Ovary (tissue), 3 donors: ENCODE results near the gene SH3PXD2A.

ENCODE experiments used
- EP300 ChIP-seq: sonication (generic); formaldehyde crosslinking; IDR thresholded peaks from one replicate; pipeline ENCODE4 v1.6.1; 2017; ENCODE audit warnings: antibody characterized with exemption
- POLR2A ChIP-seq: fragments of 450-650 bp; IDR thresholded peaks from one replicate; pipeline ENCODE4 v1.6.1; 2017; ENCODE audit warnings: antibody characterized with exemption, mild to moderate bottlenecking, moderate library complexity
- TF ChIP-seq, protein P1 (sequence below), 3 donors: fragments of 450-650 bp in 2 of 3; fragments of 200-600 bp in 1 of 3; IDR thresholded peaks; one replicate each; pipeline versions ENCODE4 v1.5.1 to v1.8.0; 2016 to 2022; ENCODE audit warnings: antibody characterized with exemption in 3 of 3, mild to moderate bottlenecking in 1 of 3
- donor health status: DM: no; HTN: no; CAD: no.

DNA sequence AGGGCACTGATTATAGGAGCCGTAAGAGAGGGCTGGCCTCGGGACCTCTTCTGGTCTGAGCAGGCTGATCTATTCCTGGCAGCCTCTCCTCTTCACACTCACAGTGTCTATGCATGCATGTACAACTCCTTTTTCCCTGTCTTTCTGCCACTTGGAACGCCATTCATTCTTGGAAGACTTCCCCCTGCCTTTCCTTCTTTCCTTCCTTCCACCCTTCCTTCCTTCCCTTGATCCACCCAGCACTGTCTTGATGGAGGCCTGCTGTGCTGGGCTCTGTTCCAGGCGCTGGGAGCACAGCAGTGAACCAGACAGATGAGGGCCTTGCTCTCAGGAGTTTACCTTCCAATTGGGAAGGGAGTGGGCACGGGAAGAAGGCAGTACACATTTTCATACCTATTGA, 114.8 kb downstream of the SH3PXD2A start:
- TF ChIP-seq, protein P1, sequence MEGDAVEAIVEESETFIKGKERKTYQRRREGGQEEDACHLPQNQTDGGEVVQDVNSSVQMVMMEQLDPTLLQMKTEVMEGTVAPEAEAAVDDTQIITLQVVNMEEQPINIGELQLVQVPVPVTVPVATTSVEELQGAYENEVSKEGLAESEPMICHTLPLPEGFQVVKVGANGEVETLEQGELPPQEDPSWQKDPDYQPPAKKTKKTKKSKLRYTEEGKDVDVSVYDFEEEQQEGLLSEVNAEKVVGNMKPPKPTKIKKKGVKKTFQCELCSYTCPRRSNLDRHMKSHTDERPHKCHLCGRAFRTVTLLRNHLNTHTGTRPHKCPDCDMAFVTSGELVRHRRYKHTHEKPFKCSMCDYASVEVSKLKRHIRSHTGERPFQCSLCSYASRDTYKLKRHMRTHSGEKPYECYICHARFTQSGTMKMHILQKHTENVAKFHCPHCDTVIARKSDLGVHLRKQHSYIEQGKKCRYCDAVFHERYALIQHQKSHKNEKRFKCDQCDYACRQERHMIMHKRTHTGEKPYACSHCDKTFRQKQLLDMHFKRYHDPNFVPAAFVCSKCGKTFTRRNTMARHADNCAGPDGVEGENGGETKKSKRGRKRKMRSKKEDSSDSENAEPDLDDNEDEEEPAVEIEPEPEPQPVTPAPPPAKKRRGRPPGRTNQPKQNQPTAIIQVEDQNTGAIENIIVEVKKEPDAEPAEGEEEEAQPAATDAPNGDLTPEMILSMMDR (IDR thresholded peaks at IDR 0.05), result no peak
- TF ChIP-seq POLR2A (no peak), EP300 (no peak)
